GM12878 (cell line): Measurements from ENCODE around the gene ZNF496. TPM values are rescaled to one million over a fixed set of nuclear protein-coding genes. Genes with fewer than 3 reads are reported as not detected.

ENCODE experiments used
- ATAC-seq: fragments of 200-7000 bp; cut with Tn5 transposase; 3 replicates; pipeline ENCODE4 v1.9.1; 2020; ENCODE audit warnings: mild to moderate bottlenecking, moderate library complexity
- BruUV-seq: library from RNA; stranded (reverse); fragments of 400-500 nt; replicated peaks from 2 replicates; lab custom pipeline; 2021; lab: Mats Ljungman, UMichigan
- CTCF ChIA-PET: fragments of 300-600 bp; sonication (Branson Sonifier 250); formaldehyde crosslinking; extraction: SDS; loops from one replicate; lab custom pipeline; 2021; ENCODE audit warnings: inconsistent platforms; lab: Yijun Ruan, JAX
- POLR2A ChIA-PET: fragments of 350-600 bp; formaldehyde crosslinking; extraction: SDS; loops from one replicate; lab custom pipeline; 2021; ENCODE audit warnings: inconsistent platforms; lab: Charles Lee
- RAD21 ChIA-PET: fragments of 300-600 bp; sonication (Branson Sonifier 250); formaldehyde crosslinking; loops from one replicate; lab custom pipeline; 2023; ENCODE audit warnings: antibody characterized with exemption; ENCODE audit not compliant: unreplicated experiment; lab: Charles Lee
- SMC1A ChIA-PET: fragments of 300-600 bp; sonication (Branson Sonifier 250); formaldehyde crosslinking; loops from one replicate; lab custom pipeline; 2023; ENCODE audit not compliant: unreplicated experiment, uncharacterized antibody; lab: Charles Lee
- DNase-seq: peaks from one replicate; pipeline ENCODE4 v3.0.0-alpha.2; 2011; ENCODE audit warnings: low read depth, low spot score
- FAIRE-seq: peaks from 3 replicates; lab custom pipeline; 2011; peaks lifted over from hg19 to GRCh38; lab: Jason Lieb, UNC
- H2AFZ ChIP-seq: 2 replicates; pipeline ENCODE4 v1.6.0; 2011; ENCODE audit warnings: low read depth, low read length, control low read depth; ENCODE audit not compliant: control insufficient read depth
- H3K27ac ChIP-seq: 2 replicates; pipeline ENCODE4 v1.5.1; 2011; ENCODE audit warnings: control low read depth; ENCODE audit not compliant: control insufficient read depth, insufficient read depth
- H3K27me3 ChIP-seq, 2 experiments: replicated peaks in 1 of 2; 2 replicates each; pipeline versions ENCODE4 v1.6.0 to v1.6.1; 2011; ENCODE audit warnings: low read length in 1 of 2; ENCODE audit not compliant: control insufficient read depth in 2 of 2, insufficient read depth in 2 of 2
- H3K36me3 ChIP-seq, 2 experiments: 2 replicates each; pipeline ENCODE4 v1.5.1; 2011; ENCODE audit warnings: low read length in 1 of 2; ENCODE audit not compliant: control insufficient read depth in 2 of 2, insufficient read depth in 2 of 2
- H3K4me1 ChIP-seq: 2 replicates; pipeline ENCODE4 v1.6.1; 2011; ENCODE audit warnings: mild to moderate bottlenecking, low read length, moderate library complexity, mixed read lengths; ENCODE audit not compliant: control insufficient read depth, insufficient read depth
- H3K4me2 ChIP-seq: 2 replicates; pipeline ENCODE4 v1.6.0; 2011; ENCODE audit warnings: control low read depth; ENCODE audit not compliant: control insufficient read depth, insufficient read depth
- H3K4me3 ChIP-seq: fragments of 200-600 bp; sonication (generic); 2 replicates; pipeline ENCODE4 v1.5.1; 2016
- H3K79me2 ChIP-seq: 2 replicates; pipeline ENCODE4 v1.6.0; 2011; ENCODE audit warnings: low read length; ENCODE audit not compliant: control insufficient read depth, insufficient read depth
- H3K9ac ChIP-seq: 2 replicates; pipeline ENCODE4 v1.8.0; 2011; ENCODE audit warnings: low read length, control low read depth, mixed read lengths; ENCODE audit not compliant: control insufficient read depth, insufficient read depth
- H3K9me3 ChIP-seq: replicated peaks from 3 replicates; pipeline ENCODE4 v1.5.1; 2011; ENCODE audit warnings: mild to moderate bottlenecking, low read length; ENCODE audit not compliant: control insufficient read depth, insufficient read depth
- H4K20me1 ChIP-seq: 2 replicates; pipeline ENCODE4 v1.6.0; 2011; ENCODE audit not compliant: control insufficient read depth, insufficient read depth
- CEBPB ChIP-seq, 2 experiments: fragments of 150-350 bp in 1 of 2; IDR thresholded peaks; 2 replicates each; pipeline ENCODE4 v1.6.1; 2012 to 2014; ENCODE audit warnings: low read depth in 2 of 2, low read length in 2 of 2, borderline replicate concordance in 1 of 2, inconsistent platforms in 1 of 2
- CHD1 ChIP-seq: IDR thresholded peaks from 2 replicates; pipeline ENCODE4 v1.6.1; 2012; ENCODE audit warnings: low read depth, low read length, improper control_type of control experiment
- DPF2 ChIP-seq: fragments of 450-650 bp; IDR thresholded peaks from 2 replicates; pipeline ENCODE4 v1.6.1; 2017; ENCODE audit warnings: mild to moderate bottlenecking
- HCFC1 ChIP-seq: fragments of 150-350 bp; IDR thresholded peaks from 2 replicates; pipeline ENCODE4 v1.6.1; 2014; ENCODE audit warnings: low read length
- HDAC2 ChIP-seq: fragments of 200-600 bp; sonication (generic); IDR thresholded peaks from 2 replicates; pipeline ENCODE4 v1.6.1; 2017
- MYB ChIP-seq: fragments of 150-350 bp; IDR thresholded peaks from 2 replicates; pipeline ENCODE4 v1.6.1; 2014; ENCODE audit warnings: mild to moderate bottlenecking, low read depth, low read length, borderline replicate concordance
- NR2F1 ChIP-seq: fragments of 450-650 bp; conservative IDR thresholded peaks from 2 replicates; pipeline ENCODE4 v1.6.1; 2017; ENCODE audit warnings: mild to moderate bottlenecking
- PAX5 ChIP-seq: IDR thresholded peaks from 2 replicates; pipeline ENCODE4 v1.6.1; 2011; ENCODE audit warnings: low read depth, low read length, borderline replicate concordance
- PAX8 ChIP-seq: fragments of 450-650 bp; IDR thresholded peaks from 2 replicates; pipeline ENCODE4 v1.6.1; 2017; ENCODE audit warnings: mild to moderate bottlenecking, moderate library complexity
- STAT1 ChIP-seq: fragments of 450-650 bp; conservative IDR thresholded peaks from 2 replicates; pipeline ENCODE4 v1.6.1; 2014; ENCODE audit warnings: antibody characterized with exemption, mild to moderate bottlenecking
- ZNF384 ChIP-seq: IDR thresholded peaks from 2 replicates; pipeline ENCODE4 v1.6.1; 2012; ENCODE audit warnings: low read depth, mild to moderate bottlenecking, low read length, improper control_type of control experiment, borderline replicate concordance
- ZZZ3 ChIP-seq: IDR thresholded peaks from 2 replicates; pipeline ENCODE4 v1.6.1; 2011; ENCODE audit warnings: low read depth; ENCODE audit not compliant: control insufficient read depth, insufficient read length
- WGBS: methylation state at CpG from one replicate; pipeline ENCODE4 v1.1.6; 2016; ENCODE audit warnings: low lambda C conversion rate; ENCODE audit not compliant: insufficient replicate concordance, insufficient coverage; ENCODE audit errors: missing lambda C conversion rate; 5-methylcytosine and 5-hydroxymethylcytosine counted together
- in situ Hi-C: fragments of 300-500 bp; cut with MboI; formaldehyde crosslinking; loops from 9 replicates; pipeline ENCODE4 v1.14.3; 2018; ENCODE audit warnings: mixed read lengths
- intact Hi-C: fragments of 100-400 bp; cut with micrococcal nuclease; formaldehyde crosslinking; loops from one replicate; pipeline ENCODE4 v1.14.2; 2022; ENCODE audit not compliant: unreplicated experiment
- polyA plus RNA-seq, 11 experiments: library from polyadenylated mRNA; depleted of rRNA in 4 of 11; unstranded in 6 of 11; stranded (reverse) in 5 of 11; fragments of >200 nt; fragmentation: Nextera tagmentation in 4 of 11; fragmentation: Illumina TruSeq in 1 of 11; extraction: Ambion mirVana in 4 of 11; extraction: Trizol in 1 of 11; gene quantifications; 1 replicate in 1 of 11; 2 replicates in 10 of 11; pipeline versions ENCODE4 v1.2.1 to v1.2.3, GENCODE V29; 2011 to 2016; ENCODE audit warnings: inconsistent platforms in 2 of 11, missing spikeins in 2 of 11, low read depth in 1 of 11
- total RNA-seq, 4 experiments: library from RNA; depleted of rRNA in 3 of 4; stranded (reverse); fragments of >200 nt in 3 of 4; fragmentation: Illumina TruSeq in 1 of 4; extraction: Trizol in 1 of 4; gene quantifications; 2 replicates each; pipeline versions ENCODE4 v1.2.1 to v1.2.3, GENCODE V29; 2013 to 2021
- TF ChIP-seq, protein P1 (sequence below): IDR thresholded peaks from 2 replicates; pipeline ENCODE4 v1.6.1; 2011; ENCODE audit warnings: low read depth, low read length, improper control_type of control experiment, borderline replicate concordance
- TF ChIP-seq, protein P2 (sequence below): fragments of 450-650 bp; IDR thresholded peaks from 2 replicates; pipeline ENCODE4 v1.6.1; 2014; ENCODE audit warnings: mild to moderate bottlenecking
- TF ChIP-seq, protein P3 (sequence below): fragments of 450-650 bp; IDR thresholded peaks from 2 replicates; pipeline ENCODE4 v1.6.1; 2017; ENCODE audit warnings: mild to moderate bottlenecking, moderate library complexity

The ZNF496 gene
- total and polyA plus RNA-seq, 10 of the 15 experiments (the other 5 are each of a cell fraction or from before 2014, with no cell fraction given), result 1.6 to 26.4 (median 12.5) TPM

DNA sequence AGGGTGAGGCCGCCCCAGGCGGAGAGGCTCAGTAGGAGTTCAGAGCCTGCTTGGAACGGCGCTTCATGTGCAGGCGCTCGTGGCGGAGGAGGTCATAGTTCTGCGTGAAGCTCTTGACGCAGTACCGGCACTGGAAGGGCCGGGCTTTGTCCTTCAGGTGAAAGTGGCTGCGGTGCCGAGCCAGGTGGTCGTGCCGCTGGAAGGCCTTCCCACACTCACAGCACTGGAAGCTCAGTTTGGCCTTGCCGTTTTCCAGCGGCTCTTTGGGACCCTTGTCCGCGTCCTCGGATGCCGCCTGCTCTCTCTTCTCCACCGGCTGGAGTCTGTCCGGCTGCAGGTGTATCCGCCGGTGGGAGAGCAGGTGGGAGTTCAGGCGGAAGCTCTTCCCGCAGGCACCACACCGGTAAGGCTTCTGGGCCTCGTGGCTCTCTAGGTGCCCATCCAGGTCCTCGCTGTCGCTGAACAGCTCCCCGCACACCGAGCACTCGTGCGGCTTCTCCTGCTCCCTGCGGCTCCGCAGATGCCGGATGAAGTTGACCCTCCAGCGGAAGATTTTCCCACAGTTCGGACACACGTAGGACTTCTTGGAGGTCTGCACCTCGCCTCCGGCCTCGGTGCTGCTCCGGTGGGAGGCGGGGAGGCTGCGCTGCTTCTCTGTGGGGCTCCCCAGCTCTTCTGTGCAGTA is 31.0 kb downstream of the ZNF496 start (continued):
- TF ChIP-seq, protein P1, sequence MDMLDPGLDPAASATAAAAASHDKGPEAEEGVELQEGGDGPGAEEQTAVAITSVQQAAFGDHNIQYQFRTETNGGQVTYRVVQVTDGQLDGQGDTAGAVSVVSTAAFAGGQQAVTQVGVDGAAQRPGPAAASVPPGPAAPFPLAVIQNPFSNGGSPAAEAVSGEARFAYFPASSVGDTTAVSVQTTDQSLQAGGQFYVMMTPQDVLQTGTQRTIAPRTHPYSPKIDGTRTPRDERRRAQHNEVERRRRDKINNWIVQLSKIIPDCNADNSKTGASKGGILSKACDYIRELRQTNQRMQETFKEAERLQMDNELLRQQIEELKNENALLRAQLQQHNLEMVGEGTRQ, result no peak
- TF ChIP-seq ZNF384, result no peak

DNA sequence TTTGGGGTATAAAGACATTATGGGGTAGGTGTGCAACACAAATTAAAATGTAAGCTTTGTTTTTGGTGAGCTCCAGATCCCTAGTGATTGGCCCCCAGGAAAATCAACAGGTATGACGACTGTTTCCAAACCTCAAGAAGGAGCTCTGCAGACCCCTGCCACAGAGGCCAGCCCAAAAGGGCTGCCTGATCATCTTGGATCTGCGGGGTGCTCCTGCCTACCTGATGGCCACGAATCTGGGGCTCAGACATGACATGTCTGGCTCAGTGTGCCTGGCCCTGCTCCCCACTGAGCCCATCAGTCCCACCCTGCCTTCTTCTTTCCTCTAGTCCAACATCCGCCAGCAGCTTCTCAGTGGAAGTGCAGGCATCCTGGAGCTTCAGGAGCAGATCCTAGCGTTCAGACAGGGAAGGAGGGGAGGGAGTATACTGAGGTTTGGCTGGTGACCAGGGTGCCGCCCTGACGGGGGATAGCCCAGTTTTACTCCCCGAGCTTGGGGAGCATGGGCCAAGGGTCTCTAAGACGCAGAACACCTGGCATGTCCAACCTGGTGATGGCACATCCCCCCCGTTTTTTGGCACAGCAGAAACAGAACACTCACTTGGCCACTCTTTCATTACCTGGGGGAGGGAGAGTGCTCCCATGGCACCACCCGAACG is 31.8 kb downstream of the ZNF496 start:
- intact Hi-C loops (no loop called here), in situ Hi-C loops (no loop called here)
- Histone ChIP-seq H3K27me3 (no peaks in the 10 kb centered on the region), H3K9ac (no peak overlapping the region), H3K4me3 (no peak overlapping the region), H3K36me3 (peaks cover 2 to 8% of the 10 kb centered on the region in 2 experiments; a peak in 2 of 4 replicates), H3K79me2 (no peaks in the 10 kb centered on the region), H3K4me2 (no peak overlapping the region), H2AFZ (no peak overlapping the region), H3K4me1 (no peaks in the 10 kb centered on the region), H3K27ac (no peak overlapping the region), H4K20me1 (no peaks in the 10 kb centered on the region), H3K9me3 (no peaks in the 10 kb centered on the region)
- ChIA-PET SMC1A (interaction anchor here (1.2 to 1.5 kb wide), 2 partner anchors 68 to 87 kb away, joined by 3 read pairs; no protein-coding TSS in a partner anchor), POLR2A (no interaction called here), RAD21 (no interaction called here), CTCF (no interaction called here)
- FAIRE-seq (no peak), ATAC-seq (no peak), DNase-seq (no peak)
- no TSS peak for BruUV-seq
- WGBS, result 87% methylated on average over 12 of the region's 12 CpGs
- TF ChIP-seq, protein P2, sequence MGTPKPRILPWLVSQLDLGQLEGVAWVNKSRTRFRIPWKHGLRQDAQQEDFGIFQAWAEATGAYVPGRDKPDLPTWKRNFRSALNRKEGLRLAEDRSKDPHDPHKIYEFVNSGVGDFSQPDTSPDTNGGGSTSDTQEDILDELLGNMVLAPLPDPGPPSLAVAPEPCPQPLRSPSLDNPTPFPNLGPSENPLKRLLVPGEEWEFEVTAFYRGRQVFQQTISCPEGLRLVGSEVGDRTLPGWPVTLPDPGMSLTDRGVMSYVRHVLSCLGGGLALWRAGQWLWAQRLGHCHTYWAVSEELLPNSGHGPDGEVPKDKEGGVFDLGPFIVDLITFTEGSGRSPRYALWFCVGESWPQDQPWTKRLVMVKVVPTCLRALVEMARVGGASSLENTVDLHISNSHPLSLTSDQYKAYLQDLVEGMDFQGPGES, result no peak
- TF ChIP-seq STAT1 (no peak), CHD1 (no peak), PAX8 (no peak), NR2F1 (no peak), ZZZ3 (no peak), PAX5 (no peak), DPF2 (no peak), CEBPB (IDR thresholded peaks at IDR 0.05; ENCODE audit: borderline replicate concordance in 1 of 2, low read depth in 2 of 2, low read length in 2 of 2) (no peak), HCFC1 (no peak), MYB (no peak), HDAC2 (no peak)
- TF ChIP-seq, protein P3, sequence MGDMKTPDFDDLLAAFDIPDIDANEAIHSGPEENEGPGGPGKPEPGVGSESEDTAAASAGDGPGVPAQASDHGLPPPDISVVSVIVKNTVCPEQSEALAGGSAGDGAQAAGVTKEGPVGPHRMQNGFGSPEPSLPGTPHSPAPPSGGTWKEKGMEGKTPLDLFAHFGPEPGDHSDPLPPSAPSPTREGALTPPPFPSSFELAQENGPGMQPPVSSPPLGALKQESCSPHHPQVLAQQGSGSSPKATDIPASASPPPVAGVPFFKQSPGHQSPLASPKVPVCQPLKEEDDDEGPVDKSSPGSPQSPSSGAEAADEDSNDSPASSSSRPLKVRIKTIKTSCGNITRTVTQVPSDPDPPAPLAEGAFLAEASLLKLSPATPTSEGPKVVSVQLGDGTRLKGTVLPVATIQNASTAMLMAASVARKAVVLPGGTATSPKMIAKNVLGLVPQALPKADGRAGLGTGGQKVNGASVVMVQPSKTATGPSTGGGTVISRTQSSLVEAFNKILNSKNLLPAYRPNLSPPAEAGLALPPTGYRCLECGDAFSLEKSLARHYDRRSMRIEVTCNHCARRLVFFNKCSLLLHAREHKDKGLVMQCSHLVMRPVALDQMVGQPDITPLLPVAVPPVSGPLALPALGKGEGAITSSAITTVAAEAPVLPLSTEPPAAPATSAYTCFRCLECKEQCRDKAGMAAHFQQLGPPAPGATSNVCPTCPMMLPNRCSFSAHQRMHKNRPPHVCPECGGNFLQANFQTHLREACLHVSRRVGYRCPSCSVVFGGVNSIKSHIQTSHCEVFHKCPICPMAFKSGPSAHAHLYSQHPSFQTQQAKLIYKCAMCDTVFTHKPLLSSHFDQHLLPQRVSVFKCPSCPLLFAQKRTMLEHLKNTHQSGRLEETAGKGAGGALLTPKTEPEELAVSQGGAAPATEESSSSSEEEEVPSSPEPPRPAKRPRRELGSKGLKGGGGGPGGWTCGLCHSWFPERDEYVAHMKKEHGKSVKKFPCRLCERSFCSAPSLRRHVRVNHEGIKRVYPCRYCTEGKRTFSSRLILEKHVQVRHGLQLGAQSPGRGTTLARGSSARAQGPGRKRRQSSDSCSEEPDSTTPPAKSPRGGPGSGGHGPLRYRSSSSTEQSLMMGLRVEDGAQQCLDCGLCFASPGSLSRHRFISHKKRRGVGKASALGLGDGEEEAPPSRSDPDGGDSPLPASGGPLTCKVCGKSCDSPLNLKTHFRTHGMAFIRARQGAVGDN, result no peak
